ENCODE data around the gene ARIH2. TPM values are rescaled to one million over a fixed set of nuclear protein-coding genes. Genes with fewer than 3 reads are reported as not detected.

Gene ARIH2
- total and polyA plus RNA-seq, 2 donors (not counting 3 experiments of a cell fraction or from before 2014, with no cell fraction given): 59.7 to 85.5 TPM

GRCh38 chr3:48989126-48989795 is 70.6 kb downstream of the ARIH2 start:
- no peak for DNase-seq (ENCODE audit: low read depth, low spot score)
- Histone ChIP-seq H3K4me1 (ENCODE audit: control insufficient read depth, extremely low read depth, insufficient read depth, low read length) (peaks cover 24% of the 10 kb centered on the region), H3K9ac (replicated peaks; ENCODE audit: extremely low read depth, insufficient read depth, low read length) (peak overlapping the region; percentile 91), H3K4me3 (replicated peaks in 1 of 3; ENCODE audit: insufficient read depth in 1 of 3, low read depth in 1 of 3, low read length in 3 of 3) (peak overlapping the region; percentile 25 to 69 (median 57)), H3K9me3 (replicated peaks; ENCODE audit: control insufficient read depth, insufficient read depth, low read length) (no peaks in the 10 kb centered on the region), H2AFZ (ENCODE audit: low read depth, low read length) (peak overlapping the region; percentile 80), H4K20me1 (replicated peaks; ENCODE audit: control insufficient read depth, extremely low read depth, insufficient read depth, low read length) (no peaks in the 10 kb centered on the region), H3K27ac (ENCODE audit: insufficient read depth, low read depth, low read length) (peak overlapping the region; percentile 97), H3K27me3 (ENCODE audit: control insufficient read depth in 2 of 2, insufficient read depth in 2 of 2, low read length in 2 of 2) (no peaks in the 10 kb centered on the region), H3K4me2 (ENCODE audit: insufficient read depth, low read length) (peak overlapping the region; percentile 74), H3K9me1 (replicated peaks; ENCODE audit: control insufficient read depth, extremely low read depth, insufficient read depth, low read length) (no peaks in the 10 kb centered on the region), H3K36me3 (ENCODE audit: control insufficient read depth in 2 of 2, extremely low read depth in 1 of 2, insufficient read depth in 2 of 2, low read length in 2 of 2) (peaks cover 3 to 4% of the 10 kb centered on the region in 2 experiments), H3K79me2 (ENCODE audit: control insufficient read depth, insufficient read depth, low read length) (peaks cover 19% of the 10 kb centered on the region)
- no peak for FAIRE-seq
- TSS peak; percentile 53 for BruUV-seq (replicated peaks)
- TF ChIP-seq POLR2AphosphoS5 (IDR thresholded peaks at IDR 0.05; ENCODE audit: insufficient read depth, low read depth, low read length): no peak
- dilution Hi-C loops (cut with MboI; ENCODE audit: extremely low pct_ligation_motif_present, low sequenced_read_pairs): no loop called here
- ChIA-PET POLR2A (interaction anchor here (0.8 to 5.4 kb wide), 4 partner anchors 9 to 32 kb away, joined by 3 to 40 read pairs (median 6); partner anchors contain the start of genes NDUFAF3 and WDR6), CTCF (interaction anchor here (0.8 to 8.8 kb wide), 12 partner anchors 11 to 460 kb away, joined by 3 to 254 read pairs (median 4); partner anchors contain the start of genes DALRD3, IMPDH2, NDUFAF3 and QRICH1)
- intact Hi-C loops (cut with micrococcal nuclease): loop anchor here (1.0 to 2.0 kb wide), 3 partner anchors 32 to 170 kb away; partner anchors contain the start of gene QRICH1

- FAIRE-seq (peak; percentile 95), DNase-seq (ENCODE audit: low read depth, low spot score) (peak; percentile 93)
- peak within 1 kb of the TSS; percentile 74 for H3K4me2 ChIP-seq (ENCODE audit: insufficient read depth, low read length)
- intact Hi-C loops (cut with micrococcal nuclease) (loop anchor here (1.0 to 2.0 kb wide), 3 partner anchors 31 to 169 kb away; partner anchors contain the start of gene QRICH1), dilution Hi-C loops (cut with MboI; ENCODE audit: extremely low pct_ligation_motif_present, low sequenced_read_pairs) (no loop called here)
- TF ChIP-seq FOS (IDR thresholded peaks at IDR 0.05; ENCODE audit: borderline replicate concordance, insufficient read depth, low read length) (peak; percentile 95), POLR2AphosphoS5 (IDR thresholded peaks at IDR 0.05; ENCODE audit: insufficient read depth, low read depth, low read length) (peak; percentile 86), JUN (IDR thresholded peaks at IDR 0.05; ENCODE audit: borderline replicate concordance, insufficient read depth, insufficient read length, low read depth) (peak; percentile 54), MYC (IDR thresholded peaks at IDR 0.05; ENCODE audit: low read depth, low read length) (no peak), POLR2A (IDR thresholded peaks at IDR 0.05; ENCODE audit: low read depth, low read length) (peak; percentile 61), CTCF (IDR thresholded peaks at IDR 0.05; ENCODE audit: extremely low read depth in 1 of 2, insufficient read depth in 1 of 2, low read depth in 1 of 2, low read length in 2 of 2) (peak in 1 of 2 donors; percentile 48)
- ChIA-PET POLR2A (interaction anchor here (0.6 to 5.4 kb wide), 5 partner anchors 10 to 91 kb away, joined by 3 to 40 read pairs (median 5); partner anchors contain the start of genes NDUFAF3 and WDR6), CTCF (interaction anchor here (0.6 to 8.8 kb wide), 13 partner anchors 10 to 906 kb away, joined by 3 to 254 read pairs (median 4); partner anchors contain the start of genes DALRD3, IMPDH2, NDUFAF3 and QRICH1)
- peak within 1 kb of the TSS; percentile 97 for H3K27ac ChIP-seq (ENCODE audit: insufficient read depth, low read depth, low read length)
- peaks cover 1 to 3% of the 10 kb centered on the region in 2 experiments for H3K36me3 ChIP-seq (ENCODE audit: control insufficient read depth in 2 of 2, extremely low read depth in 1 of 2, insufficient read depth in 2 of 2, low read length in 2 of 2)
- H3K4me3 ChIP-seq (replicated peaks in 1 of 3; ENCODE audit: insufficient read depth in 1 of 3, low read depth in 1 of 3, low read length in 3 of 3): peak within 1 kb of the TSS; percentile 25 to 69 (median 57)
- no TSS peak for BruUV-seq (replicated peaks)
- no peaks in the 10 kb centered on the region for H4K20me1 ChIP-seq (replicated peaks; ENCODE audit: control insufficient read depth, extremely low read depth, insufficient read depth, low read length)
- H3K9me1 ChIP-seq (replicated peaks; ENCODE audit: control insufficient read depth, extremely low read depth, insufficient read depth, low read length): no peaks in the 10 kb centered on the region
- H3K4me1 ChIP-seq (ENCODE audit: control insufficient read depth, extremely low read depth, insufficient read depth, low read length): peaks cover 21% of the 10 kb centered on the region
- peak within 1 kb of the TSS; percentile 91 for H3K9ac ChIP-seq (replicated peaks; ENCODE audit: extremely low read depth, insufficient read depth, low read length)
- H3K9me3 ChIP-seq (replicated peaks; ENCODE audit: control insufficient read depth, insufficient read depth, low read length): no peaks in the 10 kb centered on the region
- no peaks in the 10 kb centered on the region for H3K27me3 ChIP-seq (ENCODE audit: control insufficient read depth in 2 of 2, insufficient read depth in 2 of 2, low read length in 2 of 2)
- peaks cover 19% of the 10 kb centered on the region for H3K79me2 ChIP-seq (ENCODE audit: control insufficient read depth, insufficient read depth, low read length)
- H2AFZ ChIP-seq (ENCODE audit: low read depth, low read length): peak within 1 kb of the TSS; percentile 80
Observed at GRCh38 chr3:48989796-48990635, 71.4 kb downstream of the ARIH2 start, which contains the start of gene P4HTM. TSS of gene P4HTM (plus strand) at chr3:48990241. CDS start at chr3:48990257, 16 bp downstream.

All from endothelial cell of umbilical vein (primary cell).